Measurements from ENCODE around the gene S100B. TPM values are rescaled to one million over a fixed set of nuclear protein-coding genes. Genes with fewer than 3 reads are reported as not detected.

S100B gene
- total and polyA plus RNA-seq, 2 of the 8 experiments (the other 6 are each of a cell fraction or from before 2014, with no cell fraction given), result 0.36 to 0.69 TPM

DNA sequence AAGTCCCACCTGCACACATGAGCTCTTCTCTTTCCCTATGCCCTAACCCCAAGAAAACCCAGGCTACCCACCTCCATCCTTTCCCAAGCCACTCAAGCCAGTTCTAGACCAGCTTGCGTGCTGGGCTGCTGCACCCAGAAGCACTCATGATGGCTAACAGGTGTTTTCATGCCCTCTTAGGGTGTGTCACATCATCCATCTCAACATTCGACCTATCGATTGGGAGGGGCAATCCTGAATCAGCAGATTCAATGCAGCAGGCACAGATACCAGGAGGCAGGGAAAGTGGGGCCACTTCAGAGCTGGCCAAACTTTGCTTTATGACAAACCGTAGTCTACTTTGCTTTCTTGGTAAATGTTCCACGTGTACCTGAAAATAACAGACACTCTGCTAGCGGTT lies 24.0 kb upstream of the S100B start:
- Histone ChIP-seq H2BK120ac (replicated peaks; ENCODE audit: low read depth, low read length) (no peak overlapping the region), H4K20me1 (replicated peaks in 1 of 2; ENCODE audit: control insufficient read depth in 1 of 2, insufficient read depth in 2 of 2, low read length in 2 of 2) (no peaks in the 10 kb centered on the region), H3K4ac (replicated peaks; ENCODE audit: insufficient read length, low read depth, low read length) (no peak overlapping the region), H3K56ac (replicated peaks; ENCODE audit: insufficient read length, low read depth, low read length) (no peak overlapping the region), H3K27me3 (replicated peaks in 1 of 4; ENCODE audit: control insufficient read depth in 3 of 4, extremely low read depth in 1 of 4, insufficient read depth in 3 of 4, low read length in 3 of 4) (no peaks in the 10 kb centered on the region), H2AK5ac (ENCODE audit: low read depth, low read length) (no peak overlapping the region), H3K36me3 (ENCODE audit: control insufficient read depth in 2 of 4, insufficient read depth in 4 of 4, low read length in 3 of 4) (no peaks in the 10 kb centered on the region), H2BK20ac (ENCODE audit: low read length) (no peak overlapping the region), H3K4me3 (ENCODE audit: extremely low read depth in 1 of 4, insufficient read depth in 2 of 4, low read depth in 3 of 4, low read length in 4 of 4) (no peak overlapping the region), H3K27ac (ENCODE audit: low read depth, low read length) (no peak overlapping the region), H3K23me2 (ENCODE audit: low read depth, low read length) (no peaks in the 10 kb centered on the region), H3K79me2 (ENCODE audit: control insufficient read depth in 1 of 2, insufficient read depth in 2 of 2, low read length in 2 of 2) (no peaks in the 10 kb centered on the region), H2BK5ac (ENCODE audit: low read depth, low read length) (no peak overlapping the region), H3K14ac (ENCODE audit: insufficient read length) (no peak overlapping the region), H3K4me1 (replicated peaks in 1 of 4; ENCODE audit: control insufficient read depth in 3 of 4, insufficient read depth in 4 of 4, low read length in 3 of 4) (peaks cover 0 to 2% (median 0%) of the 10 kb centered on the region in 4 experiments; a peak in 2 of 7 replicates), H4K91ac (replicated peaks; ENCODE audit: insufficient read length, low read length) (no peak overlapping the region), H3K4me2 (ENCODE audit: insufficient read depth in 1 of 2, low read depth in 2 of 2, low read length in 2 of 2) (no peak overlapping the region), H4K8ac (ENCODE audit: extremely low read depth, insufficient read depth, low read length) (peak overlapping the region; percentile 64; the same call in 1 of the 2 replicates), H3K18ac (ENCODE audit: extremely low read depth, low read length) (no peak overlapping the region), H3K9ac (replicated peaks in 1 of 4; ENCODE audit: extremely low read depth in 1 of 4, low read depth in 3 of 4, low read length in 3 of 4) (no peak overlapping the region), H3K79me1 (ENCODE audit: low read depth, low read length) (no peaks in the 10 kb centered on the region), H2AFZ (ENCODE audit: low read length) (no peak overlapping the region), H3K9me3 (ENCODE audit: insufficient read depth in 2 of 2, low read depth in 1 of 2, low read length in 1 of 2) (peaks cover 9 to 20% of the 10 kb centered on the region in 2 experiments), H3K23ac (ENCODE audit: insufficient read length) (no peak overlapping the region), H2BK15ac (ENCODE audit: low read length) (no peak overlapping the region), H2BK12ac (ENCODE audit: low read depth, low read length) (peak overlapping the region; percentile 23; the same call in 1 of the 2 replicates), H4K5ac (ENCODE audit: insufficient read length, low read depth, low read length) (no peak overlapping the region)
- DNase-seq (ENCODE audit: low read depth in 1 of 2, low spot score in 2 of 2) (no peak), FAIRE-seq (no peak)
- CTCF ChIA-PET (ENCODE audit: partially characterized antibody), result interaction anchor here (1.5 kb wide), 1 partner anchor 11 kb away, joined by 3 read pairs; no protein-coding TSS in a partner anchor
- 95% methylated on average over 6 of the region's 6 CpGs; no CpG with 5 or more reads in 1 of the 2 experiments for WGBS, 2 experiments (ENCODE audit: extremely low coverage in 1 of 2, insufficient coverage in 1 of 2, insufficient read length in 1 of 2, insufficient replicate concordance in 2 of 2, low coverage in 1 of 2, low lambda C conversion rate in 2 of 2, missing lambda C conversion rate in 1 of 2)
- POLR2A ChIA-PET (ENCODE audit: partially characterized antibody), result interaction anchor here (1.0 to 1.2 kb wide), 2 partner anchors 11 to 29 kb away, joined by 3 to 4 read pairs; no protein-coding TSS in a partner anchor
- TF ChIP-seq ZNF274 (IDR thresholded peaks at IDR 0.05; ENCODE audit: borderline replicate concordance, extremely low read depth, low read length) (no peak), YY1 (IDR thresholded peaks at IDR 0.05; ENCODE audit: low read depth, low read length) (no peak), SP2 (IDR thresholded peaks at IDR 0.05; ENCODE audit: low read length) (no peak), KDM4A (IDR thresholded peaks at IDR 0.05; ENCODE audit: low read depth, low read length, severe bottlenecking) (no peak), MAFK (IDR thresholded peaks at IDR 0.05; ENCODE audit: low read depth, low read length) (no peak), KDM5A (IDR thresholded peaks at IDR 0.05; ENCODE audit: low read length) (no peak), KDM1A (IDR thresholded peaks at IDR 0.05; ENCODE audit: borderline replicate concordance, low read length) (no peak), EZH2 (IDR thresholded peaks at IDR 0.05; ENCODE audit: low read depth, low read length, severe bottlenecking) (no peak), GTF2F1 (IDR thresholded peaks at IDR 0.05; ENCODE audit: borderline replicate concordance, low read depth, low read length) (no peak)
- TF ChIP-seq, protein P1, sequence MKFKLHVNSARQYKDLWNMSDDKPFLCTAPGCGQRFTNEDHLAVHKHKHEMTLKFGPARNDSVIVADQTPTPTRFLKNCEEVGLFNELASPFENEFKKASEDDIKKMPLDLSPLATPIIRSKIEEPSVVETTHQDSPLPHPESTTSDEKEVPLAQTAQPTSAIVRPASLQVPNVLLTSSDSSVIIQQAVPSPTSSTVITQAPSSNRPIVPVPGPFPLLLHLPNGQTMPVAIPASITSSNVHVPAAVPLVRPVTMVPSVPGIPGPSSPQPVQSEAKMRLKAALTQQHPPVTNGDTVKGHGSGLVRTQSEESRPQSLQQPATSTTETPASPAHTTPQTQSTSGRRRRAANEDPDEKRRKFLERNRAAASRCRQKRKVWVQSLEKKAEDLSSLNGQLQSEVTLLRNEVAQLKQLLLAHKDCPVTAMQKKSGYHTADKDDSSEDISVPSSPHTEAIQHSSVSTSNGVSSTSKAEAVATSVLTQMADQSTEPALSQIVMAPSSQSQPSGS (IDR thresholded peaks at IDR 0.05; ENCODE audit: low read length), result no peak
- TF ChIP-seq, protein P2, sequence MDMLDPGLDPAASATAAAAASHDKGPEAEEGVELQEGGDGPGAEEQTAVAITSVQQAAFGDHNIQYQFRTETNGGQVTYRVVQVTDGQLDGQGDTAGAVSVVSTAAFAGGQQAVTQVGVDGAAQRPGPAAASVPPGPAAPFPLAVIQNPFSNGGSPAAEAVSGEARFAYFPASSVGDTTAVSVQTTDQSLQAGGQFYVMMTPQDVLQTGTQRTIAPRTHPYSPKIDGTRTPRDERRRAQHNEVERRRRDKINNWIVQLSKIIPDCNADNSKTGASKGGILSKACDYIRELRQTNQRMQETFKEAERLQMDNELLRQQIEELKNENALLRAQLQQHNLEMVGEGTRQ (IDR thresholded peaks at IDR 0.05; ENCODE audit: low read length), result no peak

All from H1 (cell line).